ENCODE measurements around the gene HOXC10.
A peak's percentile ranks its signal among the peaks of the same experiment; 100 is the strongest.

The HOXC10 gene

GRCh38 chr12:54004063-54004840 lies 19.3 kb downstream of the HOXC10 start:
- DNase-seq (ENCODE audit: low spot score): no peak

DNA sequence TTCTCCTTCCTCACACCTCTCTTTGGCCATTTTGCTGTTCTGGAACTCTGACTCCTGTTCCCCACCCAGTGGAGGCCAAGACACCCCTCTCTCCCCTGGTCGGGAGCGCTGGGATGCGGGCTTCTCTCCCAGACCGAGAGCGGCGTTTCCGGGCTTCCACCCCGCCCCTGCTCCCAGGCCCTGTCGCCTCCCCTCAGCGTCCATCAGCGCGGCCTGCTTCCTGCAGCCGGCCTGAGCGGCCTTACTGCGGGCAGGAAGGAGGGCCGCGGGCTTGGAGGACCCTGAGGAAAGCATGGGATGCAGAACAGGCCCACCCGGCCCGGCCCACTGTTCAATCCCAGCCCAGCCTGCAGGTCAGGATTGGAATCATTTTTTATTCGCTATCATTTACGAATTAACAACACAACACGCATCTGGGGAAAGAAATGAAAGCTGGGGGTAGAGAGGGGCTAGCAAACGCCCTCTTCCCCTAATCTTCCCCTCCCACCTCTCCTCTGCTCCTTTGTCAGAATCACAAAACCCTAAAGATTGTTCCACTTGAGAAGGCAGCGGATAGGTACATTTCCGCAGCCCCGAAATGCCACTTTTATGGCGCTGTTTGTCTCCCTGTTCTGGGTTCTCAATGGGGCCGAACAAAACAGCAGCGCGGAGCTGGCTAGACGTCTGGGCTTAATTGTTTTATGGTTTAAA lies 20.0 kb downstream of the HOXC10 start:
- DNase-seq (ENCODE audit: low spot score): no peak

DNA sequence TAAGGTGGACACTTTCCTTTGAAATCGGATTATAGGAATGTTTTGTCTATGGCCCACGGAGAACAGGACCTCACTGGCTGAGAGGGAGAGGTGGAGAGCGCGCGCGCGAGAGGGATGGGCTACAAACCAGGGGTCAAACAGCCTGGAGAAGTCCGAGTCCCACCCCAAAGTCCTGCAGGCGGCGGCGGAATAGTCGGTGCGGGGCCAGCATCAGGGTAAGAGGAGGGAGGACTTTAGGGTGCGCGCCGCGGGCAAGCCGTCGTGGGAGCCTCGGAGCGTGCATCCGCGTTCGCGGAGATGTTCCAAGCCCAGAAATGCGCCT lies 20.5 kb downstream of the HOXC10 start:
- DNase-seq (ENCODE audit: low spot score): no peak

DNA sequence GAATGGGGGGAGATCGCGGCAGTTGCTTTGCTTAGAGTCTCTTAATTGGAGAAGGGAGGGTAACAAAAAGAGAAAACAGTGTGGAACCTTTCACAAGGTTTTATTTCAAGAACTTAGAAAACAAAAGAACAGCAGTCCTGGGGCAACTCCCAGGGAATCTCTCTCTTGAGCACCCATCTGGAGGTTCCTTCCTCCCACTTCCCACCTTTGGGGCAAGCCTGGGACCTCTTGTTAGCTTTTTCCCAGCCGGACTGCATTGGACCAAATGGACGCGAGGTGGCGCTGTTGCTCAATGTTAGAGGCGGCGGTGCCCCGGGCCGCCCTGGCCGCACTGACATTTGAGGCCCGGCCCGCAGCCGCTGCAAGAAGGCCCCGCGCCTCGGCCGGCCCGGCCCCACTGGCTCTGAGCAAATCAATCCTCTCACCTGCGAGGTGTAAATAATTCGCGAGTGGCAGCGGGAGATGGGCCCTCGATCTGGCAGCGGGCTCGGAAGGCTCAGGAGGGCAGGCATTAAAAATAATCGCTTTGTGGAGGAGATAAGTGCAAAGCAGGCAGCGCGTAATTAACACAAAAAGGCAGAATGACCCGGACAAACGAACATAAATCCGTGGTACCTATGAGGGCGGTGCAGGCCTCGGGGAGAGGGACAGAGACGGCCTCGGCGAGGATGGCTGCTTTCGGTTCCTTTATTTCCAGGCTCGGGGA lies 21.1 kb downstream of the HOXC10 start:
- peak; percentile 94 for DNase-seq (ENCODE audit: low spot score)

- peak; percentile 69 for DNase-seq (ENCODE audit: low spot score)
Observed at GRCh38 chr12:54006559-54007220, 21.7 kb downstream of the HOXC10 start.

DNA sequence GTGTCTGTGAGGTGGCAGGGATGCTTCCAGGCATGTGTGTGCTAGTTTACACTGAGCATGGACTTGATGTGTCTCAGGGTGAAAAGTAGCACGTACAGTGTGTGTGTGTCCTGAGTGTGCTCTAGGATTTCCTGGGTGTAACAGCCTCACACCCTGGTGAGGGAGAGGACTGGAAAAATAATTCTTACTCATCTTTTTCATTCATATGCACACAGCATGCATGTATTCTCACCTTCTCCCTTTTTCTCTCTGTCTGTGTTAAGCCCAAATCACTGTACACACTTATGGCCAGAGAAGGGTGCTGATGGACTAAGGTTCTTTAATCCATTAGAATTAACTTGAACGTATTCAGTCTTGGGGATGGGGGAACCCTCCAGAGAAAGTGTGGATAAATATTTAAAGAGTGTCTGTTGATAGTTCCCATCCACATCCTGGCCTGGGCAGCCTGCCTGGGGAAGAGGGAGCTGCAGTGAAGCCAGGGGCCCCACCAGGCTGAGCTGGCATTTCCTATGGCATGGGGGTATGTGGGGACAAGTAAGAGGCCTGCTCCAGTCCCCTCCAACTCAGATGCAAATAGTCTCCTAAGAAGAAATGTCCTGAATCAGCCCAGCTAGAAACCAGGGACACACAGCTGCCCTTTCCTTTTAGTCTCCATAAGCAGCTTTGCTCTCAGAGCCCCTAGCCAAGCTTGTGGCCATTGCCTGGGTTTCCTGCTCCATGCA lies 22.8 kb downstream of the HOXC10 start:
- DNase-seq (ENCODE audit: low spot score): no peak

- no peak for DNase-seq (ENCODE audit: low spot score)
Observed at GRCh38 chr12:54008260-54008552, 23.3 kb downstream of the HOXC10 start.

DNA sequence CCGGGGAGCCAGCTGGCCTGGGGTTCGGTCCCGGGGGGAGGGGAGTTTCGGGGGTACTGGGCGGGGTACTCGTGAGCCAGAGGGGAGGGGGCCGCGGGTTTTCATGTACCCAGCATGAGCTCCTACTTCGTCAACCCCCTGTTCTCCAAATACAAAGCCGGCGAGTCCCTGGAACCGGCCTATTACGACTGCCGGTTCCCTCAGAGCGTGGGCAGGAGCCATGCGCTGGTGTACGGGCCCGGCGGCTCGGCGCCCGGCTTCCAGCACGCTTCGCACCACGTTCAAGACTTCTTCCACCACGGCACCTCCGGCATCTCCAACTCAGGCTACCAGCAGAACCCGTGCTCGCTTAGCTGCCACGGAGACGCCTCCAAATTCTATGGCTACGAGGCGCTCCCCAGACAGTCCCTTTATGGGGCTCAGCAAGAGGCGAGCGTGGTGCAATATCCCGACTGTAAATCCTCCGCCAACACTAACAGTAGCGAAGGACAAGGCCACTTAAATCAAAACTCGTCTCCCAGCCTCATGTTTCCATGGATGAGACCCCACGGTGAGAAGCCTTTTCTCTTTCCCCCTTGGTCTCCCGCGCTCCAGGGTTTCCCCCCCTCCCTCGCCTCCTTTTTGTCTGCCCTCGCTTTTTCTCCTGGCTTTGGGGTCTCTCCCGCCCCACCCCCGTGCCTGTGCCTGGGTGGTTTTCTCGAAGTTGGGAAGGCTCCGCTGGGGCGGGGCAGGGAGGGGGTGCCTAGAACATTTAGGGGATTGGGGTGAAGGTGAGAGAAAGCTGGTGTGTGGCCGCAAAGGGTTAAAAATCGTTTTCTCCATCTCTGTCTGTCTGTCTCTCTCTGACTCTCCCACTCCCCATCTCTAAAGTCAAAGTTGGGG lies 24.5 kb downstream of the HOXC10 start:
- DNase-seq (ENCODE audit: low spot score): no peak

GRCh38 chr12:54010053-54010971 lies 25.4 kb downstream of the HOXC10 start:
- no peak for DNase-seq (ENCODE audit: low spot score)

DNA sequence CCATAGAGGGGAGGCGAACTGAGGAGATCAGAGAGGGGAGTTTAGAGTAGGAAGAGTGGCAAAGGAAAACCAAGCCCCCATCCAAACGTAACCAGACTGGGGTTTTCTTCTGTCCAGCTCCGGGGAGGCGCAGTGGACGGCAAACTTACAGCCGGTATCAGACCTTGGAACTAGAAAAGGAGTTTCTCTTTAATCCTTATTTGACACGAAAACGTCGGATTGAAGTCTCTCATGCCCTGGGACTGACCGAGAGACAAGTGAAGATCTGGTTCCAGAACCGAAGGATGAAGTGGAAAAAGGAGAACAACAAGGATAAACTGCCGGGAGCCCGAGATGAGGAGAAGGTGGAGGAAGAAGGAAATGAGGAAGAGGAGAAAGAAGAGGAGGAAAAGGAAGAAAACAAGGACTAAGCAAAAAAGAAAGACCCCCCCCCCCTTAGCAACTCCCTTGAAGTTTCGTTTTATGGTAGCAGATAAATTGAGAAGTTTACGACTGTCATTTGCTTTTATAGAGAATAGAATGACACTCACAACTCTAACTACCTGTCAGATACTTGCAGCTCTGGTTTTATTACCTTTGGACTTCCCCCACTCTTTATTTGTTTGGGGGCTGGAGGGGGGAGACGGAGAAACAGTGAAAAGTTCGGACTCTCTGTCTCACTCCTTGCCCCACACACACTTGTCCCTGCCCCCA lies 26.2 kb downstream of the HOXC10 start:
- DNase-seq (ENCODE audit: low spot score): no peak

- DNase-seq (ENCODE audit: low spot score): no peak
Observed at GRCh38 chr12:54011665-54012532, 27.0 kb downstream of the HOXC10 start.

GRCh38 chr12:54012631-54013409 lies 27.9 kb downstream of the HOXC10 start:
- DNase-seq (ENCODE audit: low spot score): no peak

DNA sequence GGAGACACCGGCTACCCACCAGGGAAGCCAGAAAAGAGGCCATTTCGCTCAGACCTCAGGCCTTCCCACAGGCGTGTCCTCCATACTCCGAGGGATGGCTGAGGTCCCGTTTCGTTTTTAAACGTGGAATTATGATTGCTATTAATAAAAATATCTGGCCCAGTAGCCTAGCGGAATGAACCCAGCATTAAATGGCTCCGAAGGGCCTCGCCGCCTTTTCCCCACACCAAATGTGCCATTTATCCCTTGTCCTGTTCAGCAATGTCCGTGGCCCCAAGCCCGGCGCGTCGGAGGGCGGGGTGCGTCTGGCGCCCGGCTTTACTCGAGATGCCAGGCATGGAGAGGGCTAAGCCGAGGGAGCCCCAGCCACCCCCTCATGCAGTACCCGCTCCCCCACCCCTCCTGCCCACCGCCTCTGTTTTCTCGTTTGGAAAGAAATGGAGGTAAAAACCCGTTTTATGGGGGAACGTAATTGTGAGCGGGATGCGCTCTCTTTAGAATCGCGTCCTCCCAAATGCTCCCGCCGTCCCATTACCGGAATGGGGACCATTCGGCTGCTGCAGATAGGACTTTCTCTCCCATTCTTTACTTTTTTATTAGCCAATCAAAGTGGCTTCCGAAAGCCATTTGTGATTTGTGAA lies 29.6 kb downstream of the HOXC10 start:
- no peak for DNase-seq (ENCODE audit: low spot score)

DNA sequence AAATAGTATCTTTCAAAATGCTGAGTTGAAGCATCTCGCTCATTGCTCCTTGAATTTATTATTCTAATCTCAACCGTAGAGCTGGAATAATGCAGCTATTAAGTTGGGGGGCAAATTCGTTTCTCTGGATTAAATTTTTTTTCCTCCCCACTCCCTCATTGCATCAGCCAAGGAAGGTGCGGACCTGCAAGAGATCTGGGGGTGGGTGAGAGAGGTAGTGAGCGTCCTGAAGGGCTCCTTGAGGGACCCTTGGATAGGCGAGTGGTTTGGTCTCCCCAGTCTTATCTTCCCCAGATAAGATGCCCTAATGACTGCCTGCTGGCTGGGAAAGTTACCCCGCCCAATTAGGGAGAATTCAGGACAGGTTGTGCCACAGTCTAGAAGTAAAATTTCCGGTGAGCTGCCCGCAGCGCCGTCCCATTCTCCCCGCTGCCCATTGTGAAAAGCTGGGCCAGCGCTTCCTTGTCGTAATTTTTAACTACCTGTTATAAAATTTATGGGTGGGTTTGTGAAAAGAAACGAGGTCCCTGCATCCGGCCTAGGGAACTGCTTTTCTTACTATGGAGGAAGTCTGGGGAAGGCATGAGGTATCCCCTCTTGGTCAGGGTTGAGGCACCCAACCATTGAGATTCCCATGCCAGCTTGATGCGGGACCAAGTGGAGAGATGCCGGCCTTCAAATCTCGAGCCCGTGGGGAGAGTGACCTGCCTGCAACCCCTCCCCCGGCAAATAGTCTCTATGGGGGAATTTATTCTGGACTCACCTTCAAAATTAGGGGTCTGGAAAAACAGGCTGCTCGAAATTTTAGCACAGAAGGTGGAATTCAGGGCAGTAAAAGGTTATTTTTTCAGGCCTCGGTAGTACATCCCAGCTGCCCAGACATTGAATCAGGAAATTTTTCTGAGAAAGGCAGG lies 30.3 kb downstream of the HOXC10 start:
- DNase-seq (ENCODE audit: low spot score): no peak

DNA sequence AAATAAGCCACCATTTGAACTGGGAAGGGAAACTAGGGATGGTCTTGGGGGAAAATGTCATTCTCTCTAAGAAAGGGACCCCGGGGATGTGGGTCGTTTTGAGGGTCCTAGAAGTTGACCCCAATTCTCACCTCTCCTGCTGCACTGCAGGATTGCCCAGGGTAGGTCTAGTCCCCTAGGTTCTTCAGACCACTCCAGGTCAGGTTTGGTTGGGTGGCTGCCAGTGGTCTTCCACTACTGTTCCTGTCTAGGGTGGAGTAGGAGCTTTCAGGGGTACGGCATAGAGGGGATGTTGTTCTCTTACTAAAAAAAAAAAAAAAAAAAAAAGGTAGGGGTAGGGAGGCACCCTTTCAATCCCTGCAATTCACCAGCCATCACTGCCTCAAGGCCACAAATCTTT lies 31.1 kb downstream of the HOXC10 start:
- DNase-seq (ENCODE audit: low spot score): no peak

DNA sequence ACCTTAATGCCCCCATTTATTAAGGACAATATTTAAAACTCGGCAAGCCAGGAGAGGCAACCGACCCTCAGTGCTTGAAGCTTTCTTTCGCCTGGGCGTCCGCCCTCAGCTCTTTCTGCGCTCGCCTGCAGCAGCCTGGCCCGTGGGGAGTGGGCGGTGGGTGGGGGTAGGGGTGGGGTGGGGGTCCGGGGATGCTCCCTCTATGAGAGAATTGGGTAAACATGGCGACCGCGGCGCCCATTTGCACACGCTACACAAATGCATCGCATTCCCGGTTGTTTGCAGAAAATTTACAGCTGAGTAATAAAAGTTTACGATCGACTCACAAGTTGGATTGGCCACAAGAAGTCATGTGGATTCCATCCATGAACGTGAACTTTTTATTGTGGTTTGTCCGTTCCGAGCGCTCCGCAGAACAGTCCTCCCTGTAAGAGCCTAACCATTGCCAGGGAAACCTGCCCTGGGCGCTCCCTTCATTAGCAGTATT lies 31.6 kb downstream of the HOXC10 start:
- DNase-seq (ENCODE audit: low spot score): no peak

Data from HuH-7.5 (cell line).